ENCODE results near the gene RPGRIP1.
A peak's percentile ranks its signal among the peaks of the same experiment; 100 is the strongest.
"Not testable (repeated sequence)": the region's sequence is repeated elsewhere in the genome, so short reads cannot be mapped to it uniquely, and the experiment has no call there.

The RPGRIP1 gene

DNA sequence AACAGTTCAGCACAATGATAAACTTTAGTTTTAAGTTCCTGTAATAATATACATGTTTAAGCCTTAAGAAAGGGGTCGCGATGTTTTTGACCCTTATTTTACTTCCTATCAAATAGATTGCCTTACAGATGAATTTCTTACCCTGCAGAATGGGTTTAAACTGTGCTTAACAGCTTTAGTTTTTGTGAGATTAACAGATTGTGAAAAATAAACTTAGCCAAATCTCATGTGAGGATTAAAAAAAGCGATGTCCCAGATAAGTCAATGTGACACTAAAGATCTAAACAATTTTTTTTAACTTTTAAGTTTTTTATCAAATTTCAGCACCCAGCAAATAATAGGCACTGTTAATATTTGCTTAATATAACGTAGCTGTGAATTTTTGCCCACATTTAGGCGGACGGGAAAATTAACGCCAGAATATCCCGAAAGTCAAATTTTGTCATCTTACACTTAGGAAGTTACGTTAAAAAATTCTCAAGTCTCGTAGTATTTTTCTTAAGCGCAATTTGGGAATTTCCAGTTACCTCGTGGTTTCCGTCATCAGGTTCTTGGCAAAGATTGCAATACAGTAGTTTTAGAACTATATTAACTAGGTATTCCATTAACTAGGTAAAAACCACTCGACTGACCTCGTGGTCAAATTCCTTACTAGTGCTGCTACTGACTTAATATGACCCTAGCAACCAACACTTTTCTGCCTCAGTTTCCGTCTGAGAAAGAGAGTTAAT is 11.8 kb upstream of the RPGRIP1 start:
- peak overlapping the region; percentile 89 for H3K27ac ChIP-seq
- TF ChIP-seq ZFX (IDR thresholded peaks at IDR 0.05; ENCODE audit: borderline replicate concordance): no peak
- TF ChIP-seq, protein P1, sequence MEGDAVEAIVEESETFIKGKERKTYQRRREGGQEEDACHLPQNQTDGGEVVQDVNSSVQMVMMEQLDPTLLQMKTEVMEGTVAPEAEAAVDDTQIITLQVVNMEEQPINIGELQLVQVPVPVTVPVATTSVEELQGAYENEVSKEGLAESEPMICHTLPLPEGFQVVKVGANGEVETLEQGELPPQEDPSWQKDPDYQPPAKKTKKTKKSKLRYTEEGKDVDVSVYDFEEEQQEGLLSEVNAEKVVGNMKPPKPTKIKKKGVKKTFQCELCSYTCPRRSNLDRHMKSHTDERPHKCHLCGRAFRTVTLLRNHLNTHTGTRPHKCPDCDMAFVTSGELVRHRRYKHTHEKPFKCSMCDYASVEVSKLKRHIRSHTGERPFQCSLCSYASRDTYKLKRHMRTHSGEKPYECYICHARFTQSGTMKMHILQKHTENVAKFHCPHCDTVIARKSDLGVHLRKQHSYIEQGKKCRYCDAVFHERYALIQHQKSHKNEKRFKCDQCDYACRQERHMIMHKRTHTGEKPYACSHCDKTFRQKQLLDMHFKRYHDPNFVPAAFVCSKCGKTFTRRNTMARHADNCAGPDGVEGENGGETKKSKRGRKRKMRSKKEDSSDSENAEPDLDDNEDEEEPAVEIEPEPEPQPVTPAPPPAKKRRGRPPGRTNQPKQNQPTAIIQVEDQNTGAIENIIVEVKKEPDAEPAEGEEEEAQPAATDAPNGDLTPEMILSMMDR (IDR thresholded peaks at IDR 0.05): no peak

DNA sequence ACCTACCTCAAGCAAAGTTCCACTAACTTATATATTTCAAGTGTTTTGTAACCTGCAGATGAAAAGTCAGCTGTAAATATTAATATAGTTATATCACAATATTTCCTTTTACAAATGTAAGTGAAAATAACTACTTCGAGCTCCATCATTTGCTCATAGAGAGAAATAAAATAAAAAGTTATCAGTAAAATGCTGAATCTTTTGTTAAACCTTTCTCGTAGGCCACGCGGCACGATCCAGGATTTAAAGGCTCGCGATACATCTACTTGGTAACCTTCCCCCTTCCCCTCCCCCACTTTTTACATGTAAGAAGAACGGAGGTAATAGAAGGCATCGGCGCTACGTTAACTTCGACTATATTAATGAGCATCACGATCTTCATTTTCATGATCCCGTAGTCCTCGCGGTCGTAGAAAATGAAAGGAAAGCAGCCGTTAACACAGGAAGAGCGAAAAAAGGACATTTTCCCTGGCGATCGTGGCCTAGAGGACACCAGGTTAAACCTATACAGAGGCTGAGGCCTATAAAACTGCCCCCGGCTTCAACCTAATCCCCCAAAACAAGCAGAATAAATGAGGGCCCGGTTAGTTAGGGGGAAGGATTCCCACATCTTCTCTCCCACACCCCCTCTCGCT is 11.1 kb upstream of the RPGRIP1 start:
- TF ChIP-seq, protein P1 (IDR thresholded peaks at IDR 0.05): no peak
- TF ChIP-seq ZFX (IDR thresholded peaks at IDR 0.05; ENCODE audit: borderline replicate concordance): no peak
- H3K27ac ChIP-seq: peak overlapping the region; percentile 89

DNA sequence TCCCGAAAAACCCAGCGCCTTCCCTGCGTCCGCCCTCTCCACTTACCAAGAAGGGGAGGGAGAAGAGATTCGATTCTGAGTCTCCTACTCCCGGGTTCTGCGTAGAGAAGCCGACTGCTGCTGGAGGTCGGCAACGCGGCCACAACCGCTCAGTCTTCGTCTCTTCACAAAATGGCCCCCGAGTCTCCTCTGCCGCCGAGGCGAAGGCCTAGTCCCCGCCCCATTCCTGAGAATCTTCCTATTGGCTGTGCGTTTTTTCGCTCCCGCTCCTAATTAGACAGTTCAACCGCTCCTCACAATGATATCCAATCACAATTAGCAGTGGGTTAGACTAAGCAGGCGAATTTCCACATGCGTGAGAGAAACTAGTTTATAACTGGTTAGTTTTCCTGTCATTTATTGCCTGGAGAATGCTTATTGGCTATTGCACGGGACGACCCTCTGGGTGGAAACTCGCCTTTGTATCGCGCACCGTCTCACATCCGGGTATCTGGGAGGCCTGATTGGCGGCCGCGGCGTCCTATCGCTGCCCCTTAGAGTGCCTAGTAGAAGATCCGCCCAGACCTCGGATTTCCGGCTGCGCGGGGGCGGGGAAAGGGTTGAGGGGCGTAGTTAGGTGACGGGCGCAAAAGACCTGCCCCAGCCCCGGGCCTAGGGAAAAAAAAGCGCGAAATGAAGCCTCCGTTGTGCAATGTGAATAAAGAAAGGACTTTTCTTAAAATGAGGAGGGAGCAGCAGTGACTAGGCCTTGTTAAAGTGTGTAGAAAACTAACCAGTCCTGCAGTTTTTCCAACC is 10.4 kb upstream of the RPGRIP1 start, which contains the start of gene HNRNPC:
TSS of gene HNRNPC (minus strand) at position 191 of the 795 bp plus-strand sequence. CDS start 35,249 bp downstream, outside the sequence.
- TF ChIP-seq ZFX (IDR thresholded peaks at IDR 0.05; ENCODE audit: borderline replicate concordance): no peak
- TF ChIP-seq, protein P1 (IDR thresholded peaks at IDR 0.05): no peak
- H3K27ac ChIP-seq: peak within 1 kb of the TSS; percentile 89

DNA sequence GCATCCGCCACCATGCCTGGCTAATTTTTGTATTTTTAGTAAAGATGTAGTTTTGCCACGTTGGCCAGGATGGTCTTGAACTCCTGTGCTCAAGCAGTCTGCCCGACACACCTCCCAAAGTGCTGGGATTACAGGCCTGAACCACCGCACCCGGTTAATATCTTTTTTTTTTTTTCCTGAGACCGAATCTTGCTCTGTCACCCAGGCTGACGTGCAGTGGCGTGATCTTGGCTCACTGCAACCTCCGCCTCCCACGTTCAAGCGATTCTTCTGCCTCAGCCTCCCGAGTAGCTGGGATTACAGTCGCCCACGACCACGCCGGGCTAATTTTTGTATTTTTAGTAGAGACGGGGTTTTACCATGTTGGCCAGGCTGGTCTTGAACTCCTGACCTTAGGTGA is 7.2 kb upstream of the RPGRIP1 start:
- not testable (repeated sequence) for H3K27ac ChIP-seq

DNA sequence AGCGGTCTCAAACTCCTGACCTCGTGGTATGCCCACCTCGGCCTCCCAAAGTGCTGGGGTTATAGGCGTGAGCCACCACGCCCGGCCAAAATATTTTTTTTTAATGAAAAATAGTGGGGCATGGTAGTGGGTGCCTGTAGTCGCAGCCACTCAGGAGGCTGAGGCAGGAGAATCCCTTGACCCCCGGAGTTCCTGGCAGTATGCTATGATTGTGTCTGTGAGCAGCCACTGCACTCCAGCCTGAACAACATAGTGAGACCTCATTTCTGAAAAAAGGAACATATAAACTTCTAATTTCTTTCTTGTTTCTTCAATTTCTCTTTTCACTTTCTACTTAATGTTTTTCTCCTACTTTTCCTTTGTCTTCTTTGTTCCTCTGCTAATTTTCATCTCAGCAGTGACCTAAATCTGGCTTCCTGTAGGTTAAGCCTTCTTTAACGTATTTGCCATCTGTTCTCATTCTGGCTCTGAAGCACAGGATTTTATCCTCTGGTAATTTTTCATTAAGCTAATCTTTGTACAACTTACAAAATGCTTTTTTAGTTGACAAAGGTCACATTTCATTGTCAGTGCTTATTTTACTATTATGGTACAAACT is 4.5 kb upstream of the RPGRIP1 start:
- no peak for TF ChIP-seq ZFX (IDR thresholded peaks at IDR 0.05; ENCODE audit: borderline replicate concordance)
- TF ChIP-seq, protein P1 (IDR thresholded peaks at IDR 0.05): no peak
- no peak overlapping the region for H3K27ac ChIP-seq

DNA sequence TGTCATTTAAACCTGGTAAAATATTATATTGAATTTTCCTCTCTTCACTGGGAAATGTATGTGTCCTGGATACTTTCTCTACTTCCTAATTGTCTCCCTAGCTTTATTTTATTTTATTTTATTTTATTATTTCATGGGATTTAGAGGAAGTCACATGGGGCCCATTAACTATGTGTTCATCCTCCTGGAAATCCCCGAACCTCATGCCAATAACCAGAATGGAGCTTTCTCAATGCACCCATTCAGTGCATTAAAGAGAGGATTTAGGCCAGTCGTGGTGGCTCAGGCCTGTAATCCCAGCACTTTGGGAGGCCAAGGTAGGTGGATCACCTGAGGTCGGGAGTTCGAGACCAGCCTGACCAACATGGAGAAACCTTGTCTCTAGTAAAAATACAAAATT is 1.3 kb upstream of the RPGRIP1 start:
- no peak for TF ChIP-seq ZFX (IDR thresholded peaks at IDR 0.05; ENCODE audit: borderline replicate concordance)
- TF ChIP-seq, protein P1 (IDR thresholded peaks at IDR 0.05): no peak
- H3K27ac ChIP-seq: no peak overlapping the region

DNA sequence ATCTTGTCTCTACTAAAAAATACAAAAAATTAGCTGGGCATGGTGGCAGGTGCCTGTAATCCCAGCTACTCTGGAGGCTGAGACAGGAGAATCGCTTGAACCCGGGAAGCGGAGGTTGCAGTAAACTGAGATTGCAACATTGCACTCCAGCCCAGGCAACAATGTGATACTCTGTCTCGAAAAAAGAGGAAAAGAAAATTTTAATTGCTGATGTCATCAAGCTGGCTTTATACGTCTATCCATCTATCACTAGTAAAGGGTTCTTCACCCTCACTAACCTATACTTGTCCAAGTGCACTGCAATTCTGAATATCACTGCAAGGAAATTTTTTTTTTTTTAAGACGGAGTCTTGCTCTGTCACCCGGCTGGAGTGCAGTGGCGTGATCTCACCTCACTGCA is 2.0 kb downstream of the RPGRIP1 start:
- H3K27ac ChIP-seq: not testable (repeated sequence)

DNA sequence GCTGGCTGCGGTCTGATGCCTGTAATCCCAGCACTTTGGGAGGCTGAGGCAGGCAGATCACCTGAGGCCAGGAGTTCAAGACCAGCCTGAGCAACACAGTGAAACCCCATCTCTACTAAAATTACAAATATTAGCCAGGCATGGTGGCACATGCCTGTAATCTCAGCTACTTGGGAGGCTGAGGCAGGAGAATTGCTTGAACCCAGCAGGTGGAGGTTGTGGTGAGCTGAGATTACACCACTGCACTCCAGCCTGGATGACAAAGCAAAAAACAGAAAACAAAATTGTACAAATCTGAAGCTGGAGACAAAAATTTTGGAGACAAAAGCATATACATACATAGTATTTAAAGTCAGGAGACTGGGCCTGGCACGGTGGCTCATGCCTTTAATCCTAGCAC is 6.6 kb downstream of the RPGRIP1 start:
- H3K27ac ChIP-seq: not testable (repeated sequence)
